ENCODE measurements around the gene HADHA.

DNA sequence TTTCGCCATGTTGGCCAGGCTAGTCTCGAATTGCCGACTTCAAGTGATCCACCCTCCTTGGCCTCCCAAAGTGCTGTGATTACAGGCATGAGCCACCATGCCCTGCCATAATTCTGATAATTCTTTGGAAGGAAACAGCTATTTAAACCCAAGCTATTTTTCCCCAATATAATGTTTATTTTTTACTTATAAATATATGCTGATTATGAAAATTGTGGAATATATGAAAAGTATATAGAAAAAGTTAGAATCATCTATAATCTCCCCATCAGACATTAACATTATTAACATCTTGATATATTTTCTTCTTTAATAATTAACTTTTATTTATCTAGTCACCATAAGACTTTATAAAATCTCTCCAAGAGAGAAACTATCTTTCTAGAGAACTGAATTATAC, 41.5 kb upstream of the HADHA start:
- TF ChIP-seq POLR2A (IDR thresholded peaks at IDR 0.05) = no peak
- TF ChIP-seq, protein P1, sequence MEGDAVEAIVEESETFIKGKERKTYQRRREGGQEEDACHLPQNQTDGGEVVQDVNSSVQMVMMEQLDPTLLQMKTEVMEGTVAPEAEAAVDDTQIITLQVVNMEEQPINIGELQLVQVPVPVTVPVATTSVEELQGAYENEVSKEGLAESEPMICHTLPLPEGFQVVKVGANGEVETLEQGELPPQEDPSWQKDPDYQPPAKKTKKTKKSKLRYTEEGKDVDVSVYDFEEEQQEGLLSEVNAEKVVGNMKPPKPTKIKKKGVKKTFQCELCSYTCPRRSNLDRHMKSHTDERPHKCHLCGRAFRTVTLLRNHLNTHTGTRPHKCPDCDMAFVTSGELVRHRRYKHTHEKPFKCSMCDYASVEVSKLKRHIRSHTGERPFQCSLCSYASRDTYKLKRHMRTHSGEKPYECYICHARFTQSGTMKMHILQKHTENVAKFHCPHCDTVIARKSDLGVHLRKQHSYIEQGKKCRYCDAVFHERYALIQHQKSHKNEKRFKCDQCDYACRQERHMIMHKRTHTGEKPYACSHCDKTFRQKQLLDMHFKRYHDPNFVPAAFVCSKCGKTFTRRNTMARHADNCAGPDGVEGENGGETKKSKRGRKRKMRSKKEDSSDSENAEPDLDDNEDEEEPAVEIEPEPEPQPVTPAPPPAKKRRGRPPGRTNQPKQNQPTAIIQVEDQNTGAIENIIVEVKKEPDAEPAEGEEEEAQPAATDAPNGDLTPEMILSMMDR (IDR thresholded peaks at IDR 0.05) = no peak
